Measurements from ENCODE around the gene C1RL. TPM values are rescaled to one million over a fixed set of nuclear protein-coding genes. Genes with fewer than 3 reads are reported as not detected.

C1RL gene
- total RNA-seq, 2 donors from 2014 or later = 18.7 to 34.7 TPM

DNA sequence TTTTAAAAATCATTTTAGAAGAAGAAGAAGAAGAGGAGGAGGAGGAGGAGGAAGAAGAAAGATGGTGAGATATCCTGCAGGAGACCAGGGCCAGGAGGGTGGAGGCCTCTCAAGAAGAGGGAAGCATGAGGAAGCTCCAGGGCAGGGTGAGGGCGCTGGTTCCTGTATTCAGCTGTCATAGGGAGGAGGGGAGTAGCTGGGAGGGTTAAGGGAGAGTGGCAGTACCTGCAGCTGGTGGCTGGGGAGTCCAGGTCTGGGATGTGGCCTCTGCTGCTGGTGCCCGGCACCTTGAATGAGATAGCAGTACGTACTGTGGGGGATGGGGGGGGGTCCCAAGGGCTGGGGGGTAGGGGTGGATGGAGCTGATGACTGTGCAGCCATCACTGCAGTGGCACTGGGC, 9.9 kb upstream of the C1RL start:
- Histone ChIP-seq H3K36me3 (no peaks in the 10 kb centered on the region), H3K4me3 (no peak overlapping the region), H3K27me3 (no peaks in the 10 kb centered on the region), H3K27ac (no peak overlapping the region), H3K9me3 (no peaks in the 10 kb centered on the region), H3K4me1 (peaks cover 0 to 8% of the 10 kb centered on the region in 2 donors)
- DNase-seq (ENCODE audit: low spot score) = no peak
- TF ChIP-seq CTCF (IDR thresholded peaks at IDR 0.05) = no peak

DNA sequence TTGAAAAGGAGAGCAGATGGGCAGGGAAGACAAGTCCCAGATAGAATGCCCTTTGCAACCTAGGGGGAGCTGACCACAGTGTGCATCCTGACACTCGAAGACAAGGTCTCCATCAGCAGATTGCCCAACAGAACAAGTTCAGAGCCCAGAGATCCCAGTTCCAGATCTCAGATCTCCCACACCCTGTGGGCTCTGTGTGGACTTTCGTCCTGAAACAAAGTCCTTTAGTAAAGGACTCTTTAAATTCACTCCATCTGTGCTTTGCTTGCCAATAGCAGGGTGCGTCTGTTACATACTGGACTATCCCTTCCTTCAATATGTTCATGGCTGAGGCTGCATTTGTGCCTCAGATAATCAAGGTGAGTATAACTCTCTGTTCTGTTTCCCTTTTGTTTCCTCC, 8.7 kb upstream of the C1RL start:
- Histone ChIP-seq H3K4me1 (peaks cover 0 to 11% of the 10 kb centered on the region in 2 donors), H3K4me3 (no peak overlapping the region), H3K27ac (no peak overlapping the region), H3K9me3 (no peaks in the 10 kb centered on the region), H3K36me3 (no peaks in the 10 kb centered on the region), H3K27me3 (no peaks in the 10 kb centered on the region)
- no peak for TF ChIP-seq CTCF (IDR thresholded peaks at IDR 0.05)
- no peak for DNase-seq (ENCODE audit: low spot score)

DNA sequence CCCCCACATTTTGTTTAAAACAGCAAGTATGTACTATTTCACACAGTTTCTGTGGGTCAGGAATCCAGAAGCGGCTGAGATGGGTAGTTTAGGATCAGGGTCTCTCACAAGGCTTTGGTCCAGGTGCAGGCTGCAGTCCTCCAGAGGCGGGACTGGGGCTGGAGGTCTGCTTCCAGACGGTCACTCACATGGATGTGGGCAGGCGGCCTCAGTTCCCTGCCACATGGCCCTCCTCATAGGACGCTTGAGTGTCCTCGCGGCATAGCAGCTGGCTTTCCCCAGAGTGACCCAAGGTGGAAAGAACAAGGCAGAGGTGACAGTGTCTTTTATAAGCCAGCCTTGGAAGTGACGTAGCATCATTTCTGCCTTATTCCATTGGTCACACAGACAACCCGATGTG, 7.9 kb upstream of the C1RL start:
- peaks cover 0 to 8% of the 10 kb centered on the region in 2 donors for H3K4me1 ChIP-seq
- H3K36me3 ChIP-seq = no peaks in the 10 kb centered on the region
- DNase-seq (ENCODE audit: low spot score) = no peak
- no peak for TF ChIP-seq CTCF (IDR thresholded peaks at IDR 0.05)
- no peak overlapping the region for H3K4me3 ChIP-seq
- no peaks in the 10 kb centered on the region for H3K9me3 ChIP-seq
- no peak overlapping the region for H3K27ac ChIP-seq
- no peaks in the 10 kb centered on the region for H3K27me3 ChIP-seq

GRCh38 chr12:7116196-7116595, 7.2 kb upstream of the C1RL start:
- no peak for TF ChIP-seq CTCF (IDR thresholded peaks at IDR 0.05)
- Histone ChIP-seq H3K27me3 (no peaks in the 10 kb centered on the region), H3K4me1 (peaks cover 0 to 8% of the 10 kb centered on the region in 2 donors), H3K27ac (no peak overlapping the region), H3K4me3 (no peak overlapping the region), H3K9me3 (no peaks in the 10 kb centered on the region), H3K36me3 (no peaks in the 10 kb centered on the region)
- DNase-seq (ENCODE audit: low spot score) = no peak

DNA sequence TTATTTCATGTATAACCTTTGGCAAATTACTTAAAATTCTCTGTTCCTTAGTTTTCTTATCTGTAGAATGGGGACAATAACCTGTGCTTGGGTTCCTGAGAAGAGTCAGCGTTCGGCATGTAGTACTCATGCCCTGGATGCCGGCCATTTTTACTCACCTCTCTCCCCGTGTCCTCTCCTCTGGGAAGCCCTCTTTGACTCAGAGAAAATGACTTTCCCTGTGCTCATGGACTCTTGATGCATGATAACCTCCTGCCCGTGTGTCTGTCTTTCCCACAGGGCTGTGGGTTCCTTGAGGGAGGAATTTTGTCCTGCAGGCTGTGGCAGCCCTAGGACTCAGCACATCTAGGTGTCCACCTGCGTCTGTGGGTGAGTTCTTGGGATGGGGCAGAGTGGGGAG, 5.8 kb upstream of the C1RL start:
- no peak overlapping the region for H3K27ac ChIP-seq
- no peak for TF ChIP-seq CTCF (IDR thresholded peaks at IDR 0.05)

DNA sequence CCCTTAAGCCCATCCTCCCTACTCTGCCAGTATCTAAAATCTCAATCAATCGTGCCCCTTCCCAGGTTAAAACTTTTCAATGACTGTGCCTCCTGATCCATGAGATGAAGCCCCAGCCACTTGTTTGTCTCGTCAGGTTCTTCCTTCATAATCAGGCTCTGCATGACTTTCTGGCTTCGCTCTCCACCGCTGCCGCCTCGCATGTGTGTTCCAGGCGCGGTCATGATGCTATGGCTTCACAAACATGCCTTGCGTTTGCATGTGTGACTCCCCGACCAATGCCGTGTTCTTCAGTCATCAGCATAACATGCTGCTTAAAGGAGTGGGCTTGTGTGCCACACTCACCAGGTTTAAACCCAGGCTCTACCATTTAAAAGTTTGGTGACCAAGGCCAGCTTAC, 5.0 kb upstream of the C1RL start:
- Histone ChIP-seq H3K4me1 (peaks cover 0 to 14% of the 10 kb centered on the region in 2 donors), H3K27me3 (no peaks in the 10 kb centered on the region)
- no peak for TF ChIP-seq CTCF (IDR thresholded peaks at IDR 0.05)

More for the DNA sequence above, 5.8 kb upstream of the C1RL start:
- Histone ChIP-seq H3K27me3 (no peaks in the 10 kb centered on the region), H3K9me3 (no peaks in the 10 kb centered on the region), H3K4me3 (no peak overlapping the region), H3K36me3 (no peaks in the 10 kb centered on the region), H3K4me1 (peaks cover 0 to 9% of the 10 kb centered on the region in 2 donors)
- no peak for DNase-seq (ENCODE audit: low spot score)

More for the DNA sequence above, 5.0 kb upstream of the C1RL start:
- Histone ChIP-seq H3K27ac (no peak overlapping the region), H3K9me3 (no peaks in the 10 kb centered on the region), H3K36me3 (no peaks in the 10 kb centered on the region), H3K4me3 (no peak overlapping the region)
- DNase-seq (ENCODE audit: low spot score) = no peak

Measured in right atrium auricular region (tissue), 2 donors.